Gastrocnemius medialis (tissue), 4 donors: ENCODE data around the gene PRKCE. TPM values are rescaled to one million over a fixed set of nuclear protein-coding genes. Genes with fewer than 3 reads are reported as not detected.
A peak's percentile ranks its signal among the peaks of the same experiment; 100 is the strongest.

Experiments
- ATAC-seq, 2 donors: fragments of 150-250 bp; one replicate each; pipeline ENCODE4 v1.9.1; 2016
- DNase-seq, 2 donors: peaks; one replicate each; pipeline ENCODE4 v3.0.0-alpha.2; 2019
- H3K27ac ChIP-seq, 4 donors: fragments of 200-600 bp; sonication (generic); 1 replicate in 1 of 4; 2 replicates in 3 of 4; pipeline ENCODE4 v1.5.1; 2016 to 2018; ENCODE audit warnings: mild to moderate bottlenecking in 2 of 4, moderate library complexity in 1 of 4
- H3K27me3 ChIP-seq, 3 donors: fragments of 200-600 bp; sonication (generic) in 2 of 3; 1 replicate in 1 of 3; 2 replicates in 2 of 3; pipeline versions ENCODE4 v1.5.1 to v1.6.0; 2016 to 2019; ENCODE audit warnings: mild to moderate bottlenecking in 1 of 3, moderate library complexity in 1 of 3
- H3K36me3 ChIP-seq, 2 donors: fragments of 200-600 bp; sonication (generic) in 1 of 2; one replicate each; pipeline ENCODE4 v1.5.1; 2017 to 2018
- H3K4me1 ChIP-seq, 2 donors: fragments of 200-600 bp; sonication (generic) in 1 of 2; one replicate each; pipeline ENCODE4 v1.5.1; 2016 to 2017; ENCODE audit warnings: mild to moderate bottlenecking in 2 of 2
- H3K4me3 ChIP-seq, 4 donors: fragments of 200-600 bp; sonication (generic) in 3 of 4; 1 replicate in 1 of 4; 2 replicates in 3 of 4; pipeline ENCODE4 v1.5.1; 2016 to 2019; ENCODE audit warnings: mild to moderate bottlenecking in 2 of 4
- H3K9me3 ChIP-seq, 3 donors: fragments of 200-600 bp; sonication (generic) in 2 of 3; 1 replicate in 1 of 3; 2 replicates in 2 of 3; pipeline ENCODE4 v1.5.1; 2016 to 2019
- CTCF ChIP-seq, 5 experiments: fragments of 450-650 bp in 3 of 5; fragments of 200-600 bp in 2 of 5; sonication (generic) in 2 of 5; IDR thresholded peaks in 4 of 5; conservative IDR thresholded peaks in 1 of 5; 1 replicate in 4 of 5; 2 replicates in 1 of 5; pipeline ENCODE4 v1.5.1; 2016 to 2019; ENCODE audit warnings: antibody characterized with exemption in 5 of 5, mild to moderate bottlenecking in 3 of 5, moderate library complexity in 3 of 5
- POLR2A ChIP-seq, 2 donors: fragments of 450-650 bp; IDR thresholded peaks; one replicate each; pipeline ENCODE4 v1.6.1; 2017; ENCODE audit warnings: antibody characterized with exemption in 2 of 2, mild to moderate bottlenecking in 2 of 2, moderate library complexity in 2 of 2
- in situ Hi-C, 4 donors: fragments of 200-750 bp; cut with MboI; loops; one replicate each; pipeline versions ENCODE4 v1.15.0 to v1.8.0; 2017; ENCODE audit warnings: low sequenced_read_pairs in 4 of 4
- intact Hi-C: fragments of 100-400 bp; cut with DNase I; formaldehyde crosslinking; loops from one replicate; pipeline ENCODE4 v1.15.1; 2023; ENCODE audit warnings: low total_unique reads
- total RNA-seq, 4 donors: library from RNA; depleted of rRNA; stranded (reverse); fragments of >200 nt; gene quantifications; one replicate each; pipeline versions ENCODE4 v1.1.0 to v1.2.3, GENCODE V29; 2016

PRKCE gene
- total RNA-seq, 4 donors from 2014 or later: 5.8 to 28.9 (median 11.8) TPM

GRCh38 chr2:46179037-46179621 lies 527.7 kb downstream of the PRKCE start:
- no peaks in the 10 kb centered on the region for H3K9me3 ChIP-seq
- peak overlapping the region; percentile 42 to 77 (median 57) for H3K27ac ChIP-seq
- DNase-seq: peak; percentile 50 to 68
- ATAC-seq: peak; percentile 83 to 89
- H3K36me3 ChIP-seq: no peaks in the 10 kb centered on the region
- no peak for TF ChIP-seq CTCF (IDR thresholded peaks at IDR 0.05 in 4 of 5, conservative IDR thresholded peaks at IDR 0.05 in 1 of 5)
- TF ChIP-seq POLR2A (IDR thresholded peaks at IDR 0.05): no peak
- H3K27me3 ChIP-seq: no peaks in the 10 kb centered on the region
- no peak overlapping the region for H3K4me3 ChIP-seq
- intact Hi-C loops: loop anchor here (10.0 kb wide), 1 partner anchor 46 kb away; no protein-coding TSS in a partner anchor
- in situ Hi-C loops: no loop called here
- peaks cover 3 to 6% of the 10 kb centered on the region in 2 donors for H3K4me1 ChIP-seq

DNA sequence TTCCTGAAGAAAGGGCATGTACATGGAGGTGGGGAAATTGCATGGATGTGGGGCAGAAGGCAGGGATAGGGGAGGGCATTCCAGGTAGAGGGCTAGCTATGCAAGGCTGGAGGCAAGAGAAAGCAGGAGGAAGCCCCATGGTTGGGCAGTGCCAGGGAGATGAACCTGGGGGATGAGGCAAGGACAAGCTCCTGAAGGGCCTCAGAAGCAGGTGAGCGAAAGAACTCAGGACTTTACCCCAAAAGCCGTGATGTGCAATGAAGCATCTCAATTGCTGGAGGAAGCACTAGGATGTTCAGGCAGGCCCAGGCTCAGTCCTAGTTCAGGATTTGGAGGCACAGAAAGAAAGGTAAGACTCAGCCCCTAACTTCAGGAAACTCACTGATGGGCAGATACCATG lies 528.7 kb downstream of the PRKCE start:
- ATAC-seq: no peak
- Histone ChIP-seq H3K27ac (no peak overlapping the region), H3K9me3 (no peaks in the 10 kb centered on the region), H3K4me3 (no peak overlapping the region), H3K4me1 (peaks cover 3 to 6% of the 10 kb centered on the region in 2 donors), H3K27me3 (no peaks in the 10 kb centered on the region), H3K36me3 (no peaks in the 10 kb centered on the region)
- in situ Hi-C loops (no loop called here), intact Hi-C loops (no loop called here)
- DNase-seq: no peak
- TF ChIP-seq POLR2A (IDR thresholded peaks at IDR 0.05) (no peak), CTCF (IDR thresholded peaks at IDR 0.05 in 4 of 5, conservative IDR thresholded peaks at IDR 0.05 in 1 of 5) (no peak)

- TF ChIP-seq POLR2A (IDR thresholded peaks at IDR 0.05) (no peak), CTCF (IDR thresholded peaks at IDR 0.05 in 4 of 5, conservative IDR thresholded peaks at IDR 0.05 in 1 of 5) (no peak)
- Histone ChIP-seq H3K36me3 (no peaks in the 10 kb centered on the region), H3K9me3 (no peaks in the 10 kb centered on the region), H3K4me3 (no peak overlapping the region), H3K27ac (no peak overlapping the region), H3K4me1 (peaks cover 3 to 6% of the 10 kb centered on the region in 2 donors), H3K27me3 (no peaks in the 10 kb centered on the region)
- DNase-seq (no peak), ATAC-seq (no peak)
- in situ Hi-C loops (no loop called here), intact Hi-C loops (no loop called here)
Observed at GRCh38 chr2:46181306-46181705, 529.8 kb downstream of the PRKCE start.

- H3K4me3 ChIP-seq: no peak overlapping the region
- in situ Hi-C loops (no loop called here), intact Hi-C loops (no loop called here)
- H3K4me1 ChIP-seq: peaks cover 7 to 11% of the 10 kb centered on the region in 2 donors
- H3K36me3 ChIP-seq: no peaks in the 10 kb centered on the region
- no peak overlapping the region for H3K27ac ChIP-seq
- no peaks in the 10 kb centered on the region for H3K9me3 ChIP-seq
- no peak for ATAC-seq
- no peak for DNase-seq
- TF ChIP-seq CTCF (IDR thresholded peaks at IDR 0.05 in 4 of 5, conservative IDR thresholded peaks at IDR 0.05 in 1 of 5): no peak
- no peak for TF ChIP-seq POLR2A (IDR thresholded peaks at IDR 0.05)
- H3K27me3 ChIP-seq: no peaks in the 10 kb centered on the region
Observed at GRCh38 chr2:46181789-46182530, 530.5 kb downstream of the PRKCE start.
